RWPE1 (cell line): ENCODE results near the gene ACP1.

Experiments
- CTCF ChIA-PET: fragments of 350-600 bp; sonication (Branson Sonifier 250); formaldehyde crosslinking; extraction: SDS; loops from one replicate; lab custom pipeline; 2021; lab: Yijun Ruan, JAX
- POLR2A ChIA-PET: fragments of 400-600 bp; formaldehyde crosslinking; extraction: SDS; loops from one replicate; lab custom pipeline; 2020; ENCODE audit warnings: antibody characterized with exemption; ENCODE audit not compliant: low non-redundant PET; lab: Yijun Ruan, JAX
- DNase-seq: peaks from one replicate; pipeline ENCODE4 v3.0.0; 2012; ENCODE audit warnings: low spot score
- H3K27ac ChIP-seq: fragments of 450-650 bp; 2 replicates; pipeline ENCODE4 v1.5.1; 2017
- TF ChIP-seq, protein P1 (sequence below): fragments of 450-650 bp; conservative IDR thresholded peaks from 2 replicates; pipeline ENCODE4 v1.5.1; 2017; ENCODE audit warnings: low read depth, mild to moderate bottlenecking

The ACP1 gene

DNA sequence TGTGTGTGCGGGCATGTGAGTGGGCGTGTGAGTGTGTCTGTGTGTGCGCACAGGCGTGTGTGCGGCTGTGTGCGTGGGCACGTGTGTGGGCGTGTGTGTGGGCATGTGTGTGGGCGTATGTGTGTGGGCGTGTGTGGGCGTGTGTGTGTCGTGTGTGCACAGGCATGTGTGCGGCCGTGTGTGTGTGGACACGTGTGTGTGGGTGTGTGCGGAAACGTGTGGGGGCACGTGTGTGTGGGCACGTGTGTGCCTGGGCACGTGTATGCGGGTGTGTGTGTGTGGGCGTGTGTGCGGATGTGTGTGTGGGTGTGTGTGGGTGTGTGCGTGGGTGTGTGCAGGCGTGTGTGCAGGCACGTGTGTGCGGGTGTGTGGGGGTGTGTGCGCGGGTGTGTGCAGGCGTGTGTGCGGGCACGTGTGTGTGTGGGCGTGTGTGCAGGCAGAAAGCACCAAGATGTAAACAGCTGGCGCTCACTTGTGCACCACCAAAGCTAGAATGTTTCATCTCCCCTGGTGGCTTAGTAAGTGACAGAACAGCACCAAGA lies 54.4 kb downstream of the ACP1 start:
- no peak for DNase-seq
- ChIA-PET POLR2A (no interaction called here), CTCF (interaction anchor here (0.7 kb wide), 1 partner anchor 254 kb away, joined by 3 read pairs; no protein-coding TSS in a partner anchor)
- TF ChIP-seq, protein P1, sequence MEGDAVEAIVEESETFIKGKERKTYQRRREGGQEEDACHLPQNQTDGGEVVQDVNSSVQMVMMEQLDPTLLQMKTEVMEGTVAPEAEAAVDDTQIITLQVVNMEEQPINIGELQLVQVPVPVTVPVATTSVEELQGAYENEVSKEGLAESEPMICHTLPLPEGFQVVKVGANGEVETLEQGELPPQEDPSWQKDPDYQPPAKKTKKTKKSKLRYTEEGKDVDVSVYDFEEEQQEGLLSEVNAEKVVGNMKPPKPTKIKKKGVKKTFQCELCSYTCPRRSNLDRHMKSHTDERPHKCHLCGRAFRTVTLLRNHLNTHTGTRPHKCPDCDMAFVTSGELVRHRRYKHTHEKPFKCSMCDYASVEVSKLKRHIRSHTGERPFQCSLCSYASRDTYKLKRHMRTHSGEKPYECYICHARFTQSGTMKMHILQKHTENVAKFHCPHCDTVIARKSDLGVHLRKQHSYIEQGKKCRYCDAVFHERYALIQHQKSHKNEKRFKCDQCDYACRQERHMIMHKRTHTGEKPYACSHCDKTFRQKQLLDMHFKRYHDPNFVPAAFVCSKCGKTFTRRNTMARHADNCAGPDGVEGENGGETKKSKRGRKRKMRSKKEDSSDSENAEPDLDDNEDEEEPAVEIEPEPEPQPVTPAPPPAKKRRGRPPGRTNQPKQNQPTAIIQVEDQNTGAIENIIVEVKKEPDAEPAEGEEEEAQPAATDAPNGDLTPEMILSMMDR, result no peak
- no peak overlapping the region for H3K27ac ChIP-seq

DNA sequence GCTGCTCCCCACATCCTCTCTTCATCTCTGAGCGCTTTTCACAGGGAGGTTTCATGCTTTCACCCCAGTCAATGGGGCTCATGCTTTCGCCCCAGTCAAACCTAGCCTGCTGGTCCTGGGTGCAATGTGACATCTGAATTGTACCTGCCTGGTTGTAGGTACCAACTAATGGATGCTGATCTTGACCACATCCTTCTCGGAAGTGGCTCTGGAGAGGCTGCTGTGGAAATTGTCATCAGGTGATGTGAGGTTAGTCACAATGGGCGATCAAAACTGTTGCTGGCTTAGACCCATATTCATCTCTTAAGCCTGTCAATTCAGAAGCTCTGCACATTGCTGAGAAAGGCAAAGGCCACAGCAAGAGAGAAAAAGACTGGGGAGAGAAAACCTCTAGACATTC lies 55.8 kb downstream of the ACP1 start:
- CTCF ChIA-PET, result no interaction called here

DNA sequence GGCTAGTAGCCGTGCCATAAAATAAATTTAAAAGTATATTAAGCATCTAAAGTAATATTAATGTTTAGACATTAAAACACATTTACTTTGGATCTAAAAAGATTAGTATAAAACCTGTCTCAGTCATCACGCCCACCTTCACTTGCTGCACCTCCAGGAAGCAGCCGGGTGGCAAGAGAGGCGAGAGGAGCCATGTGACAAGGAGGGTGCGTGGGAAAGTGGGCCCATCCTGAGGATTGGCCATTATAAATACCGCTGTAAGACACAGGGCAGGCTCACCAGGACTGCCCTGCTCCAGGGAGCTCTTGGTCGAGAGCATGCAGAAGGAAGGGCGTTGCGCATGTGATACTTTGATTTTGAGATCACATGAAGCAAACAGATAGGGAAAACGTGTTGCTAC lies 57.6 kb downstream of the ACP1 start:
- POLR2A ChIA-PET, result no interaction called here
- DNase-seq, result no peak
- no peak overlapping the region for H3K27ac ChIP-seq
- CTCF ChIA-PET, result no interaction called here
- TF ChIP-seq, protein P1, result no peak

More for the DNA sequence above, 55.8 kb downstream of the ACP1 start:
- TF ChIP-seq, protein P1, result no peak
- DNase-seq, result no peak
- POLR2A ChIA-PET, result no interaction called here
- no peak overlapping the region for H3K27ac ChIP-seq

DNA sequence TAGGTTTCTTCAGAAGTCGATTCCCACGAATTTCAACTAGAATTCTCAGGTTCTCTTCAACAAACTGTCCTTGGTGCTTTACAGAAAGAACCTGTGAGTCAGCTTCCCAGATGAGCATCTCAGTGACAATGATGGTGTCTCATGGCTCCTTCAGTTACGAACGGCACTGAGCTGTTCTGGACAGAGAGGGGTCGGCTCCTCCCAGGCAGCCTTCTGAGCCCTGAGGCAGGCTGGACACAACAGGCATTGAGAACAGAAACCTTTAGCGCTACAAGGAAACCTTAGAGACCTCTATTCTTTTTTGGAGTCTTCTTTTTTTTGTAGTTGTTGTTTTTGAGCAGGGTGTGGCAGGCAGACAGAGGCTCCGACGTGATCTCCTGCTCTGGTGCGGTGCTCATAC lies 58.3 kb downstream of the ACP1 start:
- ChIA-PET CTCF (no interaction called here), POLR2A (no interaction called here)
- no peak for DNase-seq
- H3K27ac ChIP-seq, result no peak overlapping the region
- TF ChIP-seq, protein P1, result no peak
